ENCODE data around the gene SLC12A7. TPM values are rescaled to one million over a fixed set of nuclear protein-coding genes. Genes with fewer than 3 reads are reported as not detected.

The SLC12A7 gene
- total RNA-seq, 2 experiments from 2014 or later = 31.5 to 37.5 TPM

- H3K4me1 Mint-ChIP-seq = no peaks in the 10 kb centered on the region
- peaks cover 5% of the 10 kb centered on the region for H3K36me3 Mint-ChIP-seq
- POLR2A ChIA-PET = no interaction called here
- ATAC-seq (ENCODE audit: low read depth) (no peak), DNase-seq (no peak)
- H3K9me3 Mint-ChIP-seq = no peaks in the 10 kb centered on the region
- H3K27me3 Mint-ChIP-seq = no peaks in the 10 kb centered on the region
- no peak overlapping the region for H3K27ac Mint-ChIP-seq
- no peak overlapping the region for H3K4me3 Mint-ChIP-seq
These were observed 35.9 kb downstream of the SLC12A7 start for GRCh38 chr5:1075931-1076330.

DNA sequence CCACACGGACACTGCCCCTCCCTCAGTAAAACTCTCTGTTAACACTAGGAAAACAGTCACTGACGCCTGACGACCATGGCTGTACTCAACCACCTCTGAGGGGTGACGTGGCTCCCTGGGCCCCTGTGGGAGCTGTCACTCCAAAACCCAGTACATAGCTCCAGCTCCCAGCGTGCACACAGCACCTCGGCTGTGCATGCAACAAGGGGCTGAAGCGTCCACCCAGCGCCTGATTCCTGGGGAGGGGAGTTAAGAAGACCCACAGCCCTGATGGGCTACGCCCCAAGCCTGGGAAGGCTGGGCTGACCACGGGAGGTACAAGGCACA, 36.3 kb downstream of the SLC12A7 start:
- Mint-ChIP-seq H3K36me3 (peaks cover 2% of the 10 kb centered on the region), H3K27ac (no peak overlapping the region), H3K4me3 (no peak overlapping the region), H3K27me3 (no peaks in the 10 kb centered on the region), H3K9me3 (no peaks in the 10 kb centered on the region), H3K4me1 (no peaks in the 10 kb centered on the region)
- DNase-seq (no peak), ATAC-seq (ENCODE audit: low read depth) (no peak)
- POLR2A ChIA-PET = no interaction called here

DNA sequence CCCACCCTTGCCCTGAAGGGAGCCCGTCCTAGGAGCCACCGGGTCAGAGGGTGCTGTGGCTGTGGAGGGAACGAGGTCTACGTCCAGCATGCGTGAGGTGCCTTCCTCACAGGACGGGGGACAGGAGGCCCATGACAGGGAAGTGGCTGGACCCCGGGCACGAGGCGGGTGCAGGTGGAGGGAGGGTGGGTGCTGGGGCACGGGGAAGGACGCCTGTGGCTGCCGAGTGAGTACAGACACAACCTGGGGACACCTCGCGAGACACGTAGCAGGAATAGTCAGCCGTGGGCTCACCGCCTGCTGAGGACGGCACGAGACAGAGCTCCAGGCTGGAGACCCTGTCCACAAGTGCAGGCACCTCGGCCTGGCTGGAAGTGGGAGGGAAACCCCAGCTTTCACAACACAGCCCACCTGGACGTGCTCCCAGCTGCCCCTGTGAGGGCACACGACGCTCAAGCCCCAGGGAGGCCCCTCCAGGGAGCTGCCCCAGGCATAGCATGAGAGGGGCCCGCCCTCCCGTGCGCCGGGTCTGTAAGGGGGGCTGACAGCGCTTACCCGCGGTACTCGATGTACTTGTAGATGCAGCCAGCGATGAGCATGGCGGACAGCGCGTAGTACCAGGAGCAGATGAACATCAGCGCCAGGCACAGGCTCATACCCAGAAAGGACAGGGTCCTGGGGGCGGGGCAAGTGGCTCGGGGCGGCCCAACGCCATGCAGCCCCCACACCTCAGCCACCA, 36.9 kb downstream of the SLC12A7 start:
- POLR2A ChIA-PET = no interaction called here
- Mint-ChIP-seq H3K27ac (no peak overlapping the region), H3K27me3 (no peaks in the 10 kb centered on the region)

GRCh38 chr5:1074226-1074625, 37.6 kb downstream of the SLC12A7 start:
- H3K27me3 Mint-ChIP-seq = no peaks in the 10 kb centered on the region
- H3K36me3 Mint-ChIP-seq = peaks cover 2% of the 10 kb centered on the region
- no peaks in the 10 kb centered on the region for H3K4me1 Mint-ChIP-seq
- no peak for DNase-seq
- no peaks in the 10 kb centered on the region for H3K9me3 Mint-ChIP-seq
- H3K27ac Mint-ChIP-seq = no peak overlapping the region
- no peak for ATAC-seq (ENCODE audit: low read depth)
- no peak overlapping the region for H3K4me3 Mint-ChIP-seq
- POLR2A ChIA-PET = no interaction called here

More for the DNA sequence above, 36.9 kb downstream of the SLC12A7 start:
- ATAC-seq (ENCODE audit: low read depth) = no peak
- DNase-seq = no peak
- peaks cover 2% of the 10 kb centered on the region for H3K36me3 Mint-ChIP-seq
- no peak overlapping the region for H3K4me3 Mint-ChIP-seq
- H3K9me3 Mint-ChIP-seq = no peaks in the 10 kb centered on the region
- no peaks in the 10 kb centered on the region for H3K4me1 Mint-ChIP-seq

DNA sequence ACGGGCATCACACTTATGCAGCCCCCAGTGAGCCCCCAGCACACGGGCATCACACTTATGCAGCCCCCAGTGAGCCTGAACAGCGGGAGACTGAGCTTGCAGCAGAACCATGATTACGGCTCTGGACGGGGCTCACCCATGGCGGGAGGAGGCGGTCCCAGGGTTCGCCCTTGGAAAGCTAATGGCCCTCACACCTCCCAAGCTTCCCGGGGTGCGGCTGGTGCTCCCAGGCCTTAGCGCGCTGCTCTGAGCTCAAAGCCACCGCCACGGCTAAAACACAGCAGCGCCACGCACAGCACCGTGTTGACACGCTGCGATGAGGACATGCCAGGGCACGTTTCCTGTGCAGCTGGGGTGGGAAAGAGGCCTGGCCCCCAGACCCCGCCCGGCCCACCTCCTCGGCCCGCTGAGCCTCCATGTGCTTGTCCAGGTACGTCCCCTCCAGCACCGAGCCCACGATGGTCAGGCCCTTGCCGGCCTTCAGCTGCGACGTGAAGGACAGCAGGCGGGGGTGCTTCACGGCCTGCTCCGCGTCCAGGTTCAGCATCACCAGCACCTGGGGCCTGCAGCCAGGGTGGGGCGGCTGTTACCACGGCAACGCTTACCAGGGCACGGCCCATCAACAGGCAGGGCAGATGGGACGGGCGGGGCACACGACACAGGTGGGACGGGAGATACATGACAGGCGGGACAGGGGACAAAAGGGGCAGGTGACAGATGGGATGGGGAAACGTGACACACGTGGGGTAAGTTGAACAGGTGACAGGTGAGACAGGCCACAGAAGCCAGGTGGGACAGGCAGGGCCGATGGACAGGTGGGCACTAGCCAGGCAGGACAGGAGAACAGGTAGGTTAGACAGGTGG, 38.4 kb downstream of the SLC12A7 start:
- Mint-ChIP-seq H3K36me3 (peaks cover 2% of the 10 kb centered on the region), H3K27me3 (no peaks in the 10 kb centered on the region), H3K27ac (peak overlapping the region; percentile 65), H3K4me1 (no peaks in the 10 kb centered on the region), H3K4me3 (no peak overlapping the region), H3K9me3 (no peaks in the 10 kb centered on the region)
- ATAC-seq (ENCODE audit: low read depth) = no peak
- POLR2A ChIA-PET = no interaction called here
- no peak for DNase-seq

- Mint-ChIP-seq H3K27me3 (no peaks in the 10 kb centered on the region), H3K9me3 (no peaks in the 10 kb centered on the region), H3K36me3 (peaks cover 2% of the 10 kb centered on the region), H3K4me3 (no peak overlapping the region), H3K27ac (no peak overlapping the region), H3K4me1 (no peaks in the 10 kb centered on the region)
- no peak for ATAC-seq (ENCODE audit: low read depth)
- POLR2A ChIA-PET = no interaction called here
- DNase-seq = no peak
These were observed 42.2 kb downstream of the SLC12A7 start for GRCh38 chr5:1069720-1070088.

- H3K4me1 Mint-ChIP-seq = no peaks in the 10 kb centered on the region
- H3K27me3 Mint-ChIP-seq = no peaks in the 10 kb centered on the region
- no peak overlapping the region for H3K27ac Mint-ChIP-seq
- H3K9me3 Mint-ChIP-seq = no peaks in the 10 kb centered on the region
- DNase-seq (no peak), ATAC-seq (ENCODE audit: low read depth) (no peak)
- H3K4me3 Mint-ChIP-seq = no peak overlapping the region
- peaks cover 2% of the 10 kb centered on the region for H3K36me3 Mint-ChIP-seq
- POLR2A ChIA-PET = no interaction called here
These were observed 42.8 kb downstream of the SLC12A7 start for GRCh38 chr5:1068895-1069719.

DNA sequence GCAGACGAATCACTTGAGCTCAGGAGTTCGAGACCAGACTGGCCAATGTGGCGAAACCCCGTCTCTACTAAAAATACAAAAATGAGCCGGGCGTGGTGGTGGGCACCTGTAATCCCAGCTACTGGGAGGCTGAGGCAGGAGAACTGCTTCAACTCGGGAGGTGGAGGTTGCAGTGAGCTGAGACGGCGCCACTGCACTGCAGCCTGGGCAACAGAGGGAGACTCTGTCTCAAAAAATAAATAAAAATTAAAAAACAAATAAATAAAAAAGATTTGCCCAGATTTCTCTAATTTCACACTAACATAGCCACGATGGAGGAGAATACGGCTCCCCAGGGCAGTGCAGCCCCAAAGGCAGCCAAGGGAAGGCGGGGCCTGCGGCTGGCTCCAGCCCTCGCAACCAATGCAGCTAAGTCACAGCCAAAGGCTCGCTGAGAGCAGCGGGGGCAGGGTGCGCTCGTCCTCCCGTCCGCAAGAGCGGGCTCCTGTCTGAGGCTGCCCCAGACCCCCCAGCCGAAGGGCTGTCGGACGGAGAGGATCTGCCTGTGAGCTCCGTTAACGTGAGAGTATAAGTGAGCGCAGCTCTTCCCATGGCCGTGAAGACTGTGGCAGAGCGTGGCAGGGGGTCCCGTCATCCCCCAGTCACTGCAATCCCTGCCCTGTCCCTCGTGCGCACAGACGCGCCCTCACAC, 43.5 kb downstream of the SLC12A7 start:
- H3K27me3 Mint-ChIP-seq = no peaks in the 10 kb centered on the region
- no peaks in the 10 kb centered on the region for H3K9me3 Mint-ChIP-seq
- no peak overlapping the region for H3K27ac Mint-ChIP-seq
- no peaks in the 10 kb centered on the region for H3K36me3 Mint-ChIP-seq
- no peak for ATAC-seq (ENCODE audit: low read depth)
- no peak for DNase-seq
- H3K4me3 Mint-ChIP-seq = no peak overlapping the region
- no peaks in the 10 kb centered on the region for H3K4me1 Mint-ChIP-seq
- POLR2A ChIA-PET = no interaction called here

DNA sequence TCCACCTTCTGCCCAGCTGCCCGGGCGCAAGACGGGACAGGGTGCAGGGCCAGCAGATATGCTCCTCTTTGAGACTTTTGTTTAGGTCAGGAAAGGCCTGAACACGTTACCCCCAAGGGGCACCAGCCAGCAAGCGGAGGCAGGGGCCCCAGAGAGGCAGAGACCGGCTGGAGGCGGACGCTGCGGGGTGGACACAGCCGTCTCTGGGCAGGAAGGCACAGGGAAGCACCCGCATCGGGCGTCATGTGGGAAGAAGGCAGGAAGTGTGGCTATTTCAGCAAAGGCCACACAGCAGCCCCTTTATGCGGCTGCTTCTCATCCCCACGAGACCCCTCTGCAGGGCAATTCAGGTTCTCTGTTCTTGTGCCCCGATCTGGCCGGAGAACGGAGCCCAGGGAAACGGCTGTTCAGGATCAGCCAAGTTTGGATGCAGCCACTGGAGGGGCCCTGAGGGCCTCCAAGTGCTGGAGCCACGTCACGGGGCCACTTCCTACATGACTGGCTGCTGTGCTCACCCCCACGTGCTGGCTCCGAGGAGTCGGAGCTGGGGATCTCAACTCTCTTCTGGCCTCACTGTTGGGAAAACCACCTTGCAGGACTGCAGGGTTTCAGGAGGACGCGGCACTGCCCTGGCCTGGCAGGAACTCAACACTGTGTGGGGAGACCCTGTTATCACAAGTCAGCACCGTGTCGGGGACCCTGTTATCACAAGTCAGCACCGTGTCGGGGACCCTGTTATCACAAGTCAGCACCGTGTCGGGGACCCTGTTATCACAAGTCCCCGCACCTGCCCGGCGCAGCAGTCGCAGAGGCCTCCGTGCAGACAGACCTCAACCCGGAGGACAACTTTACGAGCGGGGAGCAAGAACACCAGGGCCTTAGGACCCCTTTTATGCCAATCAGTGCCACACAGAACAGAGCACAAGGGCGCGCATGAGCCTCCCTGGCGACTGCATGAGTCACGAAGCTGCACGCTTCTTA, 44.4 kb downstream of the SLC12A7 start:
- DNase-seq (no peak), ATAC-seq (ENCODE audit: low read depth) (no peak)
- Mint-ChIP-seq H3K4me1 (no peaks in the 10 kb centered on the region), H3K4me3 (no peak overlapping the region), H3K36me3 (no peaks in the 10 kb centered on the region), H3K27ac (no peak overlapping the region), H3K9me3 (no peaks in the 10 kb centered on the region), H3K27me3 (no peaks in the 10 kb centered on the region)
- POLR2A ChIA-PET = no interaction called here

DNA sequence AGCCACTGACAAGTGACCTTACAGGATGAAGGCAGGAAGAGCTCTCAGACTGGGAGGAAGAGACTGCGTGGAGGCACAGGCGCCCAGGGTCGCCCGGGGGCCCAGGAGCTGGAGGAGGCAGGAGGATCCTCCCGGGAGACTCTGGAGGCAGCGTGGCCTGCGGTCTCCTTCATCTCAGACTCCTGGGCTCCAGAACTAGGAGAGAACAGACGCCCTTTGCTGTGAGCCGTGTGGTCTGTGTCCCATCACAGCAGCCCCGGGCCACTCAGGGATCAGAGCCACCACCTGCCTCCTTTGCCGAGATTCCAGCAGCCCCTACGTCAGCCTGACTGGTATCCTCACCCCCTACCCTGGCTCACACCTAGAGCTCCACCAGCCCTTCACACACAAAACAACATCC, 45.2 kb downstream of the SLC12A7 start:
- Mint-ChIP-seq H3K27ac (no peak overlapping the region), H3K27me3 (no peaks in the 10 kb centered on the region), H3K4me1 (no peaks in the 10 kb centered on the region), H3K36me3 (no peaks in the 10 kb centered on the region), H3K9me3 (no peaks in the 10 kb centered on the region), H3K4me3 (no peak overlapping the region)
- DNase-seq (no peak), ATAC-seq (ENCODE audit: low read depth) (no peak)
- POLR2A ChIA-PET = no interaction called here

GRCh38 chr5:1065891-1066650, 45.8 kb downstream of the SLC12A7 start:
- DNase-seq = no peak
- ATAC-seq (ENCODE audit: low read depth) = no peak
- H3K36me3 Mint-ChIP-seq = no peaks in the 10 kb centered on the region
- H3K9me3 Mint-ChIP-seq = no peaks in the 10 kb centered on the region
- H3K4me1 Mint-ChIP-seq = no peaks in the 10 kb centered on the region
- no peaks in the 10 kb centered on the region for H3K27me3 Mint-ChIP-seq
- H3K4me3 Mint-ChIP-seq = no peak overlapping the region
- POLR2A ChIA-PET = no interaction called here
- H3K27ac Mint-ChIP-seq = no peak overlapping the region

DNA sequence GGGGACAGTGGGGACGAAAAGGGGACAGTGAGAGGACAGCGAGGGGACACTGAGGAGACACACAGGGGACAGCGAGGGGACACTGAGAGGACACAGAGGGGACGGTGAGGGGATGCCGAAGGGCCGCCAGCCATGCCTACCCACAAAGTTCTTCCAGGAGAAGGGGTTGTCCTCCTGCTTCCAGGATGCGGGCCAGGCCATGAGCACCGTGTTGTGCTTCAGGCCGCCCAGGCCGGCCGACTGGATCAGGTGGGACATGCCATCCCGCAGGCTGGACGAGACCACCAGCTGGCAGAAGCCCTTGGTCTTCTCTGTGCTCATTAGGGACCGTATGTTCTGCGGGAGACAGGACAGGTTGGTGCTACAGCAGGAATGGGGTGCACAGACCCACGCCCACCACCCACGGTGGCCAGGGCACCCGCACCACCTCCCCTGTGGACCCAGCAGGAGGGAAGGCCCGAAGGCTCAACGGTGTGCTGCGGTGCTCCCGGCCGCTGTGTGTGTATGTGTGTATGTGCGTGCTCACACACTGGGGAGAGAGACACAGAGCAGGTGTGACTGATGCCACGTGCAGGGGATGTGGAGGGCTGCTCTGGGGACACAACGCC, 46.6 kb downstream of the SLC12A7 start:
- Mint-ChIP-seq H3K36me3 (no peaks in the 10 kb centered on the region), H3K4me3 (no peak overlapping the region)
- POLR2A ChIA-PET = no interaction called here

More for the DNA sequence above, 46.6 kb downstream of the SLC12A7 start:
- ATAC-seq (ENCODE audit: low read depth) (no peak), DNase-seq (no peak)
- Mint-ChIP-seq H3K9me3 (no peaks in the 10 kb centered on the region), H3K27me3 (no peaks in the 10 kb centered on the region), H3K27ac (no peak overlapping the region), H3K4me1 (no peaks in the 10 kb centered on the region)
